ENCODE measurements around the gene HS3ST3A1. TPM values are rescaled to one million over a fixed set of nuclear protein-coding genes. Genes with fewer than 3 reads are reported as not detected.
A peak's percentile ranks its signal among the peaks of the same experiment; 100 is the strongest.

HS3ST3A1 gene
- total and polyA plus RNA-seq, 2 donors from 2014 or later, result 1.2 to 2.2 TPM

- H3K27ac ChIP-seq (ENCODE audit: low read depth in 2 of 2, low read length in 2 of 2), result no peak overlapping the region
- H3K4me1 ChIP-seq (ENCODE audit: control insufficient read depth in 2 of 3, insufficient read depth in 2 of 3, low read depth in 1 of 3, low read length in 3 of 3), result no peaks in the 10 kb centered on the region
- H3K9me3 ChIP-seq (ENCODE audit: control insufficient read depth in 2 of 3, insufficient read depth in 1 of 3, low read length in 3 of 3), result peaks cover 1 to 8% (median 2%) of the 10 kb centered on the region in 3 donors
- peak in 4 of 5 donors; percentile 28 to 59 (median 54) for DNase-seq
- no peak overlapping the region for H3K4me3 ChIP-seq (ENCODE audit: low read length in 3 of 3)
- intact Hi-C loops (cut with DNase I), result no loop called here
- FAIRE-seq, result no peak
- TF ChIP-seq, protein P1, sequence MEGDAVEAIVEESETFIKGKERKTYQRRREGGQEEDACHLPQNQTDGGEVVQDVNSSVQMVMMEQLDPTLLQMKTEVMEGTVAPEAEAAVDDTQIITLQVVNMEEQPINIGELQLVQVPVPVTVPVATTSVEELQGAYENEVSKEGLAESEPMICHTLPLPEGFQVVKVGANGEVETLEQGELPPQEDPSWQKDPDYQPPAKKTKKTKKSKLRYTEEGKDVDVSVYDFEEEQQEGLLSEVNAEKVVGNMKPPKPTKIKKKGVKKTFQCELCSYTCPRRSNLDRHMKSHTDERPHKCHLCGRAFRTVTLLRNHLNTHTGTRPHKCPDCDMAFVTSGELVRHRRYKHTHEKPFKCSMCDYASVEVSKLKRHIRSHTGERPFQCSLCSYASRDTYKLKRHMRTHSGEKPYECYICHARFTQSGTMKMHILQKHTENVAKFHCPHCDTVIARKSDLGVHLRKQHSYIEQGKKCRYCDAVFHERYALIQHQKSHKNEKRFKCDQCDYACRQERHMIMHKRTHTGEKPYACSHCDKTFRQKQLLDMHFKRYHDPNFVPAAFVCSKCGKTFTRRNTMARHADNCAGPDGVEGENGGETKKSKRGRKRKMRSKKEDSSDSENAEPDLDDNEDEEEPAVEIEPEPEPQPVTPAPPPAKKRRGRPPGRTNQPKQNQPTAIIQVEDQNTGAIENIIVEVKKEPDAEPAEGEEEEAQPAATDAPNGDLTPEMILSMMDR (IDR thresholded peaks at IDR 0.05; ENCODE audit: borderline replicate concordance, extremely low read depth, insufficient read depth), result no peak
- no peaks in the 10 kb centered on the region for H3K36me3 ChIP-seq (ENCODE audit: control insufficient read depth in 2 of 3, insufficient read depth in 3 of 3, low read length in 3 of 3)
- H3K9ac ChIP-seq (ENCODE audit: low read length in 3 of 3), result no peak overlapping the region
- H3K27me3 ChIP-seq (ENCODE audit: control insufficient read depth, insufficient read depth, low read length), result no peaks in the 10 kb centered on the region
Observed at GRCh38 chr17:13569398-13570123, 32.2 kb downstream of the HS3ST3A1 start.

GRCh38 chr17:13568582-13569397 is 32.9 kb downstream of the HS3ST3A1 start:
- H3K9ac ChIP-seq (ENCODE audit: low read length in 3 of 3), result no peak overlapping the region
- DNase-seq (peak in 2 of 5 donors; percentile 37 to 45), FAIRE-seq (no peak)
- H3K4me1 ChIP-seq (ENCODE audit: control insufficient read depth in 2 of 3, insufficient read depth in 2 of 3, low read depth in 1 of 3, low read length in 3 of 3), result no peaks in the 10 kb centered on the region
- TF ChIP-seq, protein P1 (IDR thresholded peaks at IDR 0.05; ENCODE audit: borderline replicate concordance, extremely low read depth, insufficient read depth), result no peak
- no peaks in the 10 kb centered on the region for H3K36me3 ChIP-seq (ENCODE audit: control insufficient read depth in 2 of 3, insufficient read depth in 3 of 3, low read length in 3 of 3)
- intact Hi-C loops (cut with DNase I), result no loop called here
- H3K9me3 ChIP-seq (ENCODE audit: control insufficient read depth in 2 of 3, insufficient read depth in 1 of 3, low read length in 3 of 3), result peaks cover 1 to 8% (median 2%) of the 10 kb centered on the region in 3 donors
- no peak overlapping the region for H3K27ac ChIP-seq (ENCODE audit: low read depth in 2 of 2, low read length in 2 of 2)
- H3K27me3 ChIP-seq (ENCODE audit: control insufficient read depth, insufficient read depth, low read length), result no peaks in the 10 kb centered on the region
- no peak overlapping the region for H3K4me3 ChIP-seq (ENCODE audit: low read length in 3 of 3)

DNA sequence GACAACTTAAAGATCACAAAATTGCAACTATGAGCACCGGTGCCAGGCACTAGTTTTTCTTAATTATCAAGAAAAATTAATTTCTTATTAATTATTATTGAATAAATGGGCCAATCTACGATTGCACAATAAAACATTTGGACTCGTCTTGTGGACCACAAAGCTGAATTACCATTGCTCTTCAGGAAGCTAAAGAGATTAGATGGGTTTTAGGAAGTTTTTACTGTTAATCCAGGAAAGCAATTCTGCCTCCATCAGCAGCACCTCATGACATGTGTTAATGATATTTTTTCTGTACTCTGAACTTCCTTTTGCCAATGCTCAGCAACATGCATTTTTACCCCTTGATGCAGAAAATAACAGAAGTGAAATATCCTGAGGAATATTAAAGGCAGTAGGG is 37.9 kb downstream of the HS3ST3A1 start:
- peaks cover 1 to 8% (median 2%) of the 10 kb centered on the region in 3 donors for H3K9me3 ChIP-seq (ENCODE audit: control insufficient read depth in 2 of 3, insufficient read depth in 1 of 3, low read length in 3 of 3)
- H3K4me3 ChIP-seq (ENCODE audit: low read length in 3 of 3), result no peak overlapping the region
- no peak overlapping the region for H3K27ac ChIP-seq (ENCODE audit: low read depth in 2 of 2, low read length in 2 of 2)
- FAIRE-seq (no peak), DNase-seq (no peak)
- no peaks in the 10 kb centered on the region for H3K4me1 ChIP-seq (ENCODE audit: control insufficient read depth in 2 of 3, insufficient read depth in 2 of 3, low read depth in 1 of 3, low read length in 3 of 3)
- H3K9ac ChIP-seq (ENCODE audit: low read length in 3 of 3), result no peak overlapping the region
- TF ChIP-seq, protein P1 (IDR thresholded peaks at IDR 0.05; ENCODE audit: borderline replicate concordance, extremely low read depth, insufficient read depth), result no peak
- H3K27me3 ChIP-seq (ENCODE audit: control insufficient read depth, insufficient read depth, low read length), result no peaks in the 10 kb centered on the region
- intact Hi-C loops (cut with DNase I), result no loop called here
- H3K36me3 ChIP-seq (ENCODE audit: control insufficient read depth in 2 of 3, insufficient read depth in 3 of 3, low read length in 3 of 3), result no peaks in the 10 kb centered on the region
